IMR-90 (cell line): ENCODE measurements around the gene ASPG. TPM values are rescaled to one million over a fixed set of nuclear protein-coding genes. Genes with fewer than 3 reads are reported as not detected.

Experiments
- ATAC-seq: fragments of 200-7000 bp; cut with Tn5 transposase; 2 replicates; pipeline ENCODE4 v1.9.1; 2020; ENCODE audit warnings: low read depth, mild to moderate bottlenecking, moderate library complexity
- BruUV-seq: library from RNA; stranded (reverse); fragments of 400-500 nt; replicated peaks from 2 replicates; lab custom pipeline; 2021; lab: Mats Ljungman, UMichigan
- CTCF ChIA-PET: fragments of 300-600 bp; formaldehyde crosslinking; extraction: SDS; loops from one replicate; lab custom pipeline; 2021; ENCODE audit warnings: antibody characterized with exemption; lab: Yijun Ruan, JAX
- POLR2A ChIA-PET: fragments of 300-600 bp; sonication (Branson Sonifier 250); formaldehyde crosslinking; loops from one replicate; lab custom pipeline; 2022; ENCODE audit warnings: antibody characterized with exemption; ENCODE audit not compliant: unreplicated experiment; lab: Charles Lee
- DNase-seq: peaks from one replicate; pipeline ENCODE4 v3.0.0; 2013
- H2AFZ ChIP-seq: replicated peaks from 2 replicates; pipeline ENCODE3; 2013; ENCODE audit warnings: low read length, mild to moderate bottlenecking; ENCODE audit not compliant: poor library complexity
- H2AK5ac ChIP-seq: 2 replicates; pipeline ENCODE4 v1.6.1; 2013; ENCODE audit warnings: low read depth, low read length, inconsistent platforms
- H2AK9ac ChIP-seq: replicated peaks from 2 replicates; pipeline ENCODE3; 2013; ENCODE audit warnings: mild to moderate bottlenecking, low read depth, low read length, moderate library complexity; ENCODE audit not compliant: poor library complexity
- H2BK120ac ChIP-seq: 2 replicates; pipeline ENCODE4 v1.6.1; 2013; ENCODE audit warnings: low read depth, low read length, inconsistent platforms
- H2BK15ac ChIP-seq: 3 replicates; pipeline ENCODE4 v1.6.1; 2013; ENCODE audit warnings: low read depth, low read length, inconsistent platforms
- H2BK20ac ChIP-seq: 2 replicates; pipeline ENCODE4 v1.6.1; 2013; ENCODE audit warnings: low read depth, mild to moderate bottlenecking, inconsistent platforms, low read length, moderate library complexity
- H2BK5ac ChIP-seq: 2 replicates; pipeline ENCODE4 v1.6.1; 2013; ENCODE audit warnings: mild to moderate bottlenecking, low read depth, low read length, inconsistent platforms; ENCODE audit not compliant: poor library complexity, severe bottlenecking
- H3K14ac ChIP-seq: replicated peaks from 2 replicates; pipeline ENCODE4 v1.6.1; 2013; ENCODE audit warnings: low read depth, low read length, inconsistent platforms
- H3K18ac ChIP-seq: 2 replicates; pipeline ENCODE4 v1.6.1; 2013; ENCODE audit warnings: low read depth, low read length, control low read depth
- H3K23ac ChIP-seq: 2 replicates; pipeline ENCODE4 v1.6.1; 2013; ENCODE audit warnings: low read depth, low read length, inconsistent platforms
- H3K27ac ChIP-seq: 2 replicates; pipeline ENCODE4 v1.5.1; 2013; ENCODE audit warnings: mild to moderate bottlenecking, control low read depth, low read length; ENCODE audit not compliant: insufficient read depth
- H3K27me3 ChIP-seq: 2 replicates; pipeline ENCODE4 v1.6.1; 2013; ENCODE audit warnings: low read length; ENCODE audit not compliant: control insufficient read depth, insufficient read depth
- H3K36me3 ChIP-seq: 2 replicates; pipeline ENCODE4 v1.6.1; 2013; ENCODE audit warnings: low read length, mixed read lengths; ENCODE audit not compliant: control insufficient read depth, insufficient read depth
- H3K4ac ChIP-seq: 2 replicates; pipeline ENCODE4 v1.6.1; 2013; ENCODE audit warnings: low read depth, low read length, inconsistent platforms
- H3K4me1 ChIP-seq: 2 replicates; pipeline ENCODE4 v1.6.1; 2013; ENCODE audit warnings: low read length, mixed read lengths; ENCODE audit not compliant: control insufficient read depth, insufficient read depth
- H3K4me2 ChIP-seq: 2 replicates; pipeline ENCODE4 v1.6.1; 2013; ENCODE audit warnings: low read depth, mild to moderate bottlenecking, control low read depth, low read length, moderate library complexity
- H3K4me3 ChIP-seq: 2 replicates; pipeline ENCODE4 v1.5.1; 2013; ENCODE audit warnings: low read depth, mild to moderate bottlenecking, control low read depth, low read length, moderate library complexity; ENCODE audit not compliant: insufficient read depth
- H3K56ac ChIP-seq: 2 replicates; pipeline ENCODE4 v1.6.1; 2013; ENCODE audit warnings: low read length, inconsistent platforms; ENCODE audit not compliant: insufficient read depth; ENCODE audit errors: extremely low read depth
- H3K79me1 ChIP-seq, 2 experiments: 2 replicates each; pipeline ENCODE4 v1.6.1; 2013; ENCODE audit warnings: low read length in 2 of 2, inconsistent platforms in 1 of 2, low read depth in 1 of 2
- H3K9ac ChIP-seq: 2 replicates; pipeline ENCODE4 v1.6.1; 2013; ENCODE audit warnings: low read depth, low read length, control low read depth
- H3K9me1 ChIP-seq: 2 replicates; pipeline ENCODE4 v1.6.1; 2013; ENCODE audit warnings: low read length, inconsistent platforms; ENCODE audit not compliant: insufficient read depth
- H3K9me3 ChIP-seq: 2 replicates; pipeline ENCODE4 v1.6.1; 2013; ENCODE audit warnings: low read length; ENCODE audit not compliant: control insufficient read depth, insufficient read depth
- H4K20me1 ChIP-seq: 2 replicates; pipeline ENCODE4 v1.6.1; 2013; ENCODE audit warnings: low read length, inconsistent platforms; ENCODE audit not compliant: insufficient read depth
- H4K5ac ChIP-seq: 2 replicates; pipeline ENCODE4 v1.6.1; 2013; ENCODE audit warnings: mild to moderate bottlenecking, low read depth, low read length, control low read depth
- H4K8ac ChIP-seq, 2 experiments: 2 replicates each; pipeline ENCODE4 v1.6.1; 2013; ENCODE audit warnings: low read depth in 2 of 2, low read length in 2 of 2, control low read depth in 1 of 2, inconsistent platforms in 1 of 2
- H4K91ac ChIP-seq: 2 replicates; pipeline ENCODE4 v1.6.1; 2013; ENCODE audit warnings: low read depth, low read length, inconsistent platforms; ENCODE audit not compliant: insufficient read depth
- BHLHE40 ChIP-seq: fragments of 150-350 bp; IDR thresholded peaks from 2 replicates; pipeline ENCODE4 v1.6.1; 2016; ENCODE audit warnings: mild to moderate bottlenecking, low read depth, low read length
- CEBPB ChIP-seq: IDR thresholded peaks from 2 replicates; pipeline ENCODE4 v1.6.1; 2012; ENCODE audit warnings: low read depth, low read length, improper control_type of control experiment
- CHD1 ChIP-seq: IDR thresholded peaks from 2 replicates; pipeline ENCODE4 v1.6.1; 2012; ENCODE audit warnings: low read depth, low read length, improper control_type of control experiment
- MAZ ChIP-seq: IDR thresholded peaks from 2 replicates; pipeline ENCODE4 v1.6.1; 2012; ENCODE audit warnings: low read depth, mild to moderate bottlenecking, low read length, improper control_type of control experiment, moderate library complexity, borderline replicate concordance
- MXI1 ChIP-seq: IDR thresholded peaks from 2 replicates; pipeline ENCODE4 v1.6.1; 2012; ENCODE audit warnings: low read depth, mild to moderate bottlenecking, low read length, moderate library complexity, borderline replicate concordance
- NFE2L2 ChIP-seq: fragments of 150-350 bp; IDR thresholded peaks from 2 replicates; pipeline ENCODE4 v1.6.1; 2016; ENCODE audit warnings: low read depth, mild to moderate bottlenecking, low read length
- RAD21 ChIP-seq: IDR thresholded peaks from 2 replicates; pipeline ENCODE4 v1.6.1; 2012; ENCODE audit warnings: low read length, improper control_type of control experiment
- RCOR1 ChIP-seq: IDR thresholded peaks from 2 replicates; pipeline ENCODE4 v1.6.1; 2012; ENCODE audit warnings: mild to moderate bottlenecking, low read length, improper control_type of control experiment; ENCODE audit not compliant: insufficient replicate concordance
- RFX5 ChIP-seq: IDR thresholded peaks from 2 replicates; pipeline ENCODE4 v1.8.0; 2012; ENCODE audit warnings: low read depth, mild to moderate bottlenecking, low read length, moderate library complexity
- WGBS, 2 experiments: methylation state at CpG; one replicate each; pipeline versions ENCODE4 v1.1.5 to v1.1.7; 2013; ENCODE audit warnings: missing lambda C conversion rate in 2 of 2; ENCODE audit not compliant: insufficient read length in 1 of 2; ENCODE audit errors: extremely low coverage in 2 of 2; 5-methylcytosine and 5-hydroxymethylcytosine counted together
- dilution Hi-C: fragments of 300-500 bp; cut with HindIII; formaldehyde crosslinking; loops from one replicate; pipeline ENCODE4 v1.14.3; 2018; ENCODE audit warnings: low sequenced_read_pairs; ENCODE audit not compliant: unreplicated experiment
- in situ Hi-C: fragments of 300-500 bp; cut with MboI; formaldehyde crosslinking; loops from 3 replicates; pipeline ENCODE4 v1.14.3; 2019; ENCODE audit warnings: low sequenced_read_pairs, inconsistent platforms, mixed read lengths
- intact Hi-C: fragments of 100-400 bp; cut with micrococcal nuclease; formaldehyde crosslinking; loops from 2 replicates; pipeline ENCODE4 v1.10.0; 2022
- polyA plus RNA-seq, 3 experiments: library from polyadenylated mRNA; depleted of rRNA; stranded (reverse); fragments of >200 nt; gene quantifications; 2 replicates each; pipeline ENCODE4 v1.2.3, GENCODE V29; 2012; ENCODE audit warnings: low replicate concordance in 1 of 3
- total RNA-seq: library from RNA; depleted of rRNA; stranded (reverse); fragments of >200 nt; gene quantifications from 2 replicates; pipeline ENCODE4 v1.2.3, GENCODE V29; 2012
- TF ChIP-seq, protein P1 (sequence below): conservative IDR thresholded peaks from 2 replicates; pipeline ENCODE4 v1.5.1; 2012; ENCODE audit warnings: mild to moderate bottlenecking, low read depth, low read length, improper control_type of control experiment
- TF ChIP-seq, protein P2 (sequence below): fragments of 150-350 bp; IDR thresholded peaks from 2 replicates; pipeline ENCODE4 v1.6.1; 2016; ENCODE audit warnings: low read depth, mild to moderate bottlenecking, low read length, moderate library complexity, borderline replicate concordance

ASPG gene
- total and polyA plus RNA-seq, 2 of the 4 experiments (the other 2 are of a cell fraction), result not detected

DNA sequence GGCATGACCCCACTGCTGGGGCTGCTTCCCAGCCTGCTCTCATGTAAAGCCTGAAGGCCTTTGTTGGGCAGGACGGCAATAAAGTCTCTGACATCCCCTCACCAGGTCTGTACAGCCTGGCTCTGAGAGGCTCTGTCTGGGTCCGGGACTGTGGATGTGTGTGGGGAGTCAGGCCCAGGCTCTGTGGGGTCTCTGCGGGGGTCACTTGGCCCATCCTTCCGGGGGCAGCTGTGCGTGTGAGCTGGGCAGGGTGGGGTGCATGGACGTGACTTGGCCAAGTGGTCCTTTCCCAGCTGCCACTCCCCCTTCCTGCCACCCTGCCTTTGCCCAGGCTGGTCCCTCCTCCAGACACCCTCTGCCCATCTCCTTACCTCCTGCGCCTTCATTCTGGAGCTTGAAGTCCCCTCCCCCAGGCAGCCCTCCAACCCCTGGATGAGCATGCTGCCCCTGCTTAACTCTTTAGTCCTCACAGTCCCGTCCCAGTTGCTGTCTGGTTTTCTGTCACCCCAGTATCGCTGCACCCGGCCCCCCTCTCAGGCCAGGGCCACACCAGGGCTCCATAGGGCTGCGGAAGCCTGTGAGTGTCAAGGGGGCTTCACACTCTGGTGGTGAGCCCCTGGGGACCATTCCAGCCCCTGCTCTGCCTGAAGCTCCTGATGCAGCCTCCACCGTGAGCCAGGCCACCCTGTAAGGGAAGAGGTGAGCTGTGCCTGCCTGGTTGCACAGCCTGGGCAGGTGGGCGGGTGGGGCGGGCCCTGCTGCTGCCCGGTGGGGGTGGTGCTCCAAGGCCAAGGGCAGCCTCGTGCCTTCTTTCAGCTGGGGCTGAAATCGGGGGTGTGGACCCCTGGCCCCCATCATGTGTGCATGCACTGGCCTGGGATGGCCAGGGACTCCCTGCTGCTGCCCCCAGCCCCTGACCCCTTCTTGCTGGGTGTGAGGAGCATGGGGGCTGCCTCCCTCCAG is 27.4 kb downstream of the ASPG start (continued):
- TF ChIP-seq BHLHE40 (no peak), RAD21 (no peak)

DNA sequence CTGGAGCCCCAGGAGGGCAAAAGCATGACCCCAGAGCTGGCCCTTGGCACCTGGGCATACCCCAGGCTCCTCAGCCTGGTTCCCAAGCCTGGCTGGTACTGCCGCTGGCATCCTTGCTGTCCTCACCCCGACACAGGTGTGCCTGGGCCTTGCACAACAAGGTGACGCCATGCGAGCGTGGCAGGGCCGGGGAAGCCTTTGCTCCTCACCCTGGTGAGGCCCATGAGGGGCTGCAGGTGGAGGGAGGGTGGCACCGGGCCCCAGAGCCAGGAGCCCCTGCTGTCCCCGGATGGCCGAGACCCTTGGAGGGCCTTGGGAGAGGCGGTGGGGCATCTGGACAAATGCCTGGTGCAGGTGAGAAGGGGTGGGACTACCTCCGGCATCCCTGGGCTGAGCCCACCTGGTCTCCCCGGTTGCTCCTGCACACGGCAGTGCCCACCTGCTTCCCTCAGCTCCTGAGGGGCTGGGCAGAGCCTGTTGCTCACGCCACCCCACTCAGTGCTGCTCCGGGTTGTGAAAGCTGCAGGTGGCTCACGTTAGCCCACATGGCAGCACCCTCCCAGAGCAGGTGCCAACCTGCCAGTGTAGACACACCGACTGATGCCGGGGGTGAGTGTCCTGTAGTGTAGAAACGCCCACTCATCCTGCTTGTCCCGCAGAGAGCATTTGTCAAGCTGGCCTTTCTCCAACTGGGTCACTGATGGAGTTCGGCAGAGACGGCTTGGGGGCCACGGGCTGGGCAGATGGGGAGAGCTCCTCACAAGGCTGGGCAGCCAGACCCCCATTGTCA is 28.3 kb downstream of the ASPG start:
- no peak overlapping the region for H4K91ac ChIP-seq
- H2AFZ ChIP-seq, result no peak overlapping the region
- H4K5ac ChIP-seq, result no peak overlapping the region
- H3K79me1 ChIP-seq, result no peaks in the 10 kb centered on the region
- H3K27me3 ChIP-seq, result peaks cover 17% of the 10 kb centered on the region; the same call in 1 of the 2 replicates
- no peak overlapping the region for H3K27ac ChIP-seq
- no peaks in the 10 kb centered on the region for H3K9me3 ChIP-seq
- BruUV-seq, result no TSS peak
- H3K23ac ChIP-seq, result no peak overlapping the region
- H3K9ac ChIP-seq, result no peak overlapping the region
- dilution Hi-C loops (no loop called here), in situ Hi-C loops (no loop called here), intact Hi-C loops (no loop called here)
- no peak overlapping the region for H2AK9ac ChIP-seq
- no peaks in the 10 kb centered on the region for H3K36me3 ChIP-seq
- CTCF ChIA-PET, result no interaction called here
- 55% methylated on average over 12 of the region's 23 CpGs; no CpG with 5 or more reads in 1 of the 2 experiments for WGBS, 2 experiments
- no peak for DNase-seq
- no peaks in the 10 kb centered on the region for H3K4me1 ChIP-seq
- ATAC-seq, result no peak
- no peak overlapping the region for H3K14ac ChIP-seq
- no peaks in the 10 kb centered on the region; the same call in 1 of the 2 replicates for H4K20me1 ChIP-seq
- H4K8ac ChIP-seq, result no peak overlapping the region
- H3K4ac ChIP-seq, result no peak overlapping the region
- no peak overlapping the region for H3K18ac ChIP-seq
- no peak overlapping the region for H3K4me2 ChIP-seq
- no peak overlapping the region for H2BK20ac ChIP-seq
- no peaks in the 10 kb centered on the region for H3K9me1 ChIP-seq
- POLR2A ChIA-PET, result no interaction called here
- no peak overlapping the region for H3K4me3 ChIP-seq
- H2AK5ac ChIP-seq, result no peak overlapping the region
- H3K56ac ChIP-seq, result no peak overlapping the region
- H2BK120ac ChIP-seq, result no peak overlapping the region
- H2BK5ac ChIP-seq, result no peak overlapping the region
- no peak overlapping the region for H2BK15ac ChIP-seq
- TF ChIP-seq CEBPB (no peak), NFE2L2 (no peak), RFX5 (no peak), MXI1 (no peak), RAD21 (no peak), MAZ (no peak), BHLHE40 (no peak), RCOR1 (no peak), CHD1 (no peak)
- TF ChIP-seq, protein P1, sequence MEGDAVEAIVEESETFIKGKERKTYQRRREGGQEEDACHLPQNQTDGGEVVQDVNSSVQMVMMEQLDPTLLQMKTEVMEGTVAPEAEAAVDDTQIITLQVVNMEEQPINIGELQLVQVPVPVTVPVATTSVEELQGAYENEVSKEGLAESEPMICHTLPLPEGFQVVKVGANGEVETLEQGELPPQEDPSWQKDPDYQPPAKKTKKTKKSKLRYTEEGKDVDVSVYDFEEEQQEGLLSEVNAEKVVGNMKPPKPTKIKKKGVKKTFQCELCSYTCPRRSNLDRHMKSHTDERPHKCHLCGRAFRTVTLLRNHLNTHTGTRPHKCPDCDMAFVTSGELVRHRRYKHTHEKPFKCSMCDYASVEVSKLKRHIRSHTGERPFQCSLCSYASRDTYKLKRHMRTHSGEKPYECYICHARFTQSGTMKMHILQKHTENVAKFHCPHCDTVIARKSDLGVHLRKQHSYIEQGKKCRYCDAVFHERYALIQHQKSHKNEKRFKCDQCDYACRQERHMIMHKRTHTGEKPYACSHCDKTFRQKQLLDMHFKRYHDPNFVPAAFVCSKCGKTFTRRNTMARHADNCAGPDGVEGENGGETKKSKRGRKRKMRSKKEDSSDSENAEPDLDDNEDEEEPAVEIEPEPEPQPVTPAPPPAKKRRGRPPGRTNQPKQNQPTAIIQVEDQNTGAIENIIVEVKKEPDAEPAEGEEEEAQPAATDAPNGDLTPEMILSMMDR, result no peak
- TF ChIP-seq, protein P2, sequence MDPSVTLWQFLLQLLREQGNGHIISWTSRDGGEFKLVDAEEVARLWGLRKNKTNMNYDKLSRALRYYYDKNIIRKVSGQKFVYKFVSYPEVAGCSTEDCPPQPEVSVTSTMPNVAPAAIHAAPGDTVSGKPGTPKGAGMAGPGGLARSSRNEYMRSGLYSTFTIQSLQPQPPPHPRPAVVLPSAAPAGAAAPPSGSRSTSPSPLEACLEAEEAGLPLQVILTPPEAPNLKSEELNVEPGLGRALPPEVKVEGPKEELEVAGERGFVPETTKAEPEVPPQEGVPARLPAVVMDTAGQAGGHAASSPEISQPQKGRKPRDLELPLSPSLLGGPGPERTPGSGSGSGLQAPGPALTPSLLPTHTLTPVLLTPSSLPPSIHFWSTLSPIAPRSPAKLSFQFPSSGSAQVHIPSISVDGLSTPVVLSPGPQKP, result no peak
